HepG2 (cell line): Measurements from ENCODE around the gene GALK2. TPM values are rescaled to one million over a fixed set of nuclear protein-coding genes. Genes with fewer than 3 reads are reported as not detected.

Experiments used
- ATAC-seq: fragments of 200-7000 bp; cut with Tn5 transposase; 3 replicates; pipeline ENCODE4 v1.9.1; 2020; ENCODE audit warnings: mild to moderate bottlenecking, moderate library complexity
- BruUV-seq: library from RNA; stranded (reverse); fragments of 400-500 nt; replicated peaks from 2 replicates; lab custom pipeline; 2021; lab: Mats Ljungman, UMichigan
- CTCF ChIA-PET: fragments of 300-600 bp; formaldehyde crosslinking; extraction: SDS; loops from one replicate; lab custom pipeline; 2021; ENCODE audit warnings: low total read pairs, inconsistent platforms, low intra/inter-chr PET ratio; lab: Yijun Ruan, JAX
- POLR2A ChIA-PET: fragments of 350-600 bp; sonication (Branson Sonifier 250); formaldehyde crosslinking; loops from one replicate; lab custom pipeline; 2020; ENCODE audit warnings: antibody characterized with exemption, inconsistent platforms; lab: Yijun Ruan, JAX
- DNase-seq: peaks from one replicate; pipeline ENCODE4 v3.0.0-alpha.2; 2015; ENCODE audit warnings: low spot score
- FAIRE-seq: peaks from 3 replicates; lab custom pipeline; 2011; peaks lifted over from hg19 to GRCh38; lab: Jason Lieb, UNC
- H2AFZ ChIP-seq: one replicate; pipeline ENCODE4 v1.6.1; 2011; ENCODE audit warnings: low read length, inconsistent platforms
- H3K27ac ChIP-seq: fragments of 300-600 bp; 3 replicates; pipeline ENCODE4 v1.8.0; 2011; ENCODE audit warnings: mixed run types, mild to moderate bottlenecking, mixed read lengths, low read length, inconsistent platforms; ENCODE audit not compliant: insufficient read depth; ENCODE audit errors: extremely low read length
- H3K27me3 ChIP-seq, 2 experiments: fragments of 200-600 bp in 1 of 2; 2 replicates in 1 of 2; 3 replicates in 1 of 2; pipeline versions ENCODE4 v1.6.0 to v1.8.0; 2011; ENCODE audit warnings: low read length in 2 of 2, mild to moderate bottlenecking in 2 of 2, moderate library complexity in 2 of 2, inconsistent platforms in 1 of 2; ENCODE audit not compliant: insufficient read depth in 2 of 2, control insufficient read depth in 1 of 2
- H3K36me3 ChIP-seq, 2 experiments: fragments of 200-600 bp in 1 of 2; replicated peaks in 1 of 2; 2 replicates in 1 of 2; 3 replicates in 1 of 2; pipeline versions ENCODE4 v1.5.1 to v1.8.0; 2011; ENCODE audit warnings: low read length in 2 of 2, inconsistent platforms in 1 of 2; ENCODE audit not compliant: insufficient read depth in 2 of 2, control insufficient read depth in 1 of 2
- H3K4me1 ChIP-seq: 2 replicates; pipeline ENCODE4 v1.5.1; 2012; ENCODE audit warnings: low read length, inconsistent platforms; ENCODE audit not compliant: insufficient read depth
- H3K4me2 ChIP-seq: 2 replicates; pipeline ENCODE4 v1.6.0; 2011; ENCODE audit warnings: low read depth, low read length, inconsistent platforms
- H3K4me3 ChIP-seq, 3 experiments: fragments of 200-600 bp in 1 of 3; sonication (generic), shearing (Covaris generic) in 1 of 3; replicated peaks in 1 of 3; 2 replicates each; pipeline ENCODE4 v1.5.1; 2011 to 2016; ENCODE audit warnings: low read length in 3 of 3, inconsistent platforms in 2 of 3, low read depth in 2 of 3, mild to moderate bottlenecking in 2 of 3, control low read depth in 1 of 3, mixed read lengths in 1 of 3; ENCODE audit not compliant: insufficient read depth in 1 of 3
- H3K79me2 ChIP-seq: one replicate; pipeline ENCODE4 v1.6.1; 2011; ENCODE audit warnings: low read length, inconsistent platforms; ENCODE audit not compliant: insufficient read depth
- H3K9ac ChIP-seq: 2 replicates; pipeline ENCODE4 v1.6.0; 2011; ENCODE audit warnings: mild to moderate bottlenecking, low read depth, low read length, inconsistent platforms; ENCODE audit not compliant: insufficient read depth
- H3K9me3 ChIP-seq: 2 replicates; pipeline ENCODE4 v1.5.1; 2012; ENCODE audit warnings: mild to moderate bottlenecking, low read length
- H4K20me1 ChIP-seq: 2 replicates; pipeline ENCODE4 v1.6.0; 2011; ENCODE audit warnings: inconsistent platforms, mild to moderate bottlenecking, low read length, moderate library complexity; ENCODE audit not compliant: insufficient read depth
- ARID3A ChIP-seq: IDR thresholded peaks from 2 replicates; pipeline ENCODE4 v1.6.1; 2012; ENCODE audit warnings: low read depth, low read length, improper control_type of control experiment
- HNF4A ChIP-seq: sonication (generic); formaldehyde crosslinking; IDR thresholded peaks from 2 replicates; pipeline ENCODE4 v1.4.0; 2020; ENCODE audit warnings: missing genetic modification reagents
- PPARG ChIP-seq: conservative IDR thresholded peaks from 2 replicates; pipeline ENCODE4 v1.6.1; 2016; ENCODE audit warnings: missing biosample characterization, missing genetic modification reagents
- RFX3 ChIP-seq: IDR thresholded peaks from 2 replicates; pipeline ENCODE4 v1.6.1; 2016; ENCODE audit warnings: missing biosample characterization, missing genetic modification reagents
- WGBS: methylation state at CpG from one replicate; pipeline ENCODE4 v1.1.6; 2017; ENCODE audit warnings: low lambda C conversion rate; 5-methylcytosine and 5-hydroxymethylcytosine counted together
- in situ Hi-C: cut with HindIII; loops from 2 replicates; pipeline ENCODE4 v1.10.0; 2017; ENCODE audit warnings: low pct_unique_long_range_greater_than_20kb; ENCODE audit not compliant: extremely low pct_ligation_motif_present
- intact Hi-C: fragments of 100-400 bp; cut with micrococcal nuclease; formaldehyde crosslinking; loops from one replicate; pipeline ENCODE4 v1.10.0; 2022; ENCODE audit not compliant: unreplicated experiment
- polyA plus RNA-seq, 8 experiments: library from polyadenylated mRNA; depleted of rRNA in 3 of 8; stranded (reverse) in 7 of 8; unstranded in 1 of 8; fragments of >200 nt; fragmentation: Illumina TruSeq in 4 of 8; extraction: Trizol in 4 of 8; gene quantifications; 2 replicates each; pipeline versions ENCODE4 v1.2.1 to v1.2.3, GENCODE V29; 2011 to 2016; ENCODE audit warnings: low read depth in 4 of 8, missing spikeins in 1 of 8, mixed read lengths in 1 of 8; ENCODE audit not compliant: insufficient read depth in 1 of 8
- total RNA-seq, 5 experiments: library from RNA; depleted of rRNA; stranded (reverse); fragments of >200 nt; fragmentation: Illumina TruSeq; extraction: Trizol; gene quantifications; 2 replicates each; pipeline ENCODE4 v1.2.3, GENCODE V29; 2016; ENCODE audit warnings: low read depth in 1 of 5
- TF ChIP-seq, protein P1 (sequence below): sonication (generic); formaldehyde crosslinking; IDR thresholded peaks from 2 replicates; pipeline ENCODE4 v1.9.0; 2022; ENCODE audit warnings: low read depth, missing genetic modification reagents

GALK2 gene
- total and polyA plus RNA-seq, 2 of the 13 experiments (the other 11 are each of a cell fraction or from before 2014, with no cell fraction given): 17.6 to 32.8 TPM

DNA sequence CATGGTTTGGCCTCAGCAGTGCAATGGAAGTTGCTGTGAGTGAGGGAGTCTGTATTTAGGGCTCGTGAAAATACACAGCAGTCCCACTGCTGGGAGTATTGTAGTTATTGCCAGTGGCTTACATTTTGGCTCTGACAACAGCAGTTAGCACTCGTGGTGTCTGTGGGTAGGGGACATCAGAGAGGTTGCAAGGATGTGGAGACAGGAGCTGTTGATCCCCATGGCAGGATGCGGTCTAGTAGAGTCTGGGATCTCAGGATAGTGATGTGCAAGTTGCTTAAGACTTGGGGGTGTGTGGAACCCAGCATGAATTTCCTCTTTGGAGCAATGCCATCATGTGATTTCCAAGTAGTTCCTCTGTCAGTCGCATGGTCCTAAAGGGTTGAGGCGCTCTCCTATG, 59.9 kb downstream of the GALK2 start:
- in situ Hi-C loops (loop anchor here (5.0 to 25.0 kb wide), 3 partner anchors 192 to 782 kb away; partner anchors contain the start of gene FGF7), intact Hi-C loops (no loop called here)
- no peaks in the 10 kb centered on the region for H3K27me3 ChIP-seq
- ATAC-seq (no peak), DNase-seq (no peak), FAIRE-seq (no peak)
- no peaks in the 10 kb centered on the region for H4K20me1 ChIP-seq
- H3K79me2 ChIP-seq: no peaks in the 10 kb centered on the region
- POLR2A ChIA-PET: no interaction called here
- WGBS: 94% methylated on average over 4 of the region's 5 CpGs
- no peak overlapping the region for H3K27ac ChIP-seq
- no peak overlapping the region for H3K4me2 ChIP-seq
- no TSS peak for BruUV-seq
- H3K9ac ChIP-seq: no peak overlapping the region
- H3K4me3 ChIP-seq: no peak overlapping the region
- CTCF ChIA-PET: no interaction called here
- 0 out of 2 replicates have a peak, but pooled peaks cover 5% of the 10 kb centered on the region for H3K9me3 ChIP-seq
- H2AFZ ChIP-seq: no peak overlapping the region
- no peaks in the 10 kb centered on the region for H3K36me3 ChIP-seq
- peaks cover 18% of the 10 kb centered on the region for H3K4me1 ChIP-seq
- no peak for TF ChIP-seq ARID3A

DNA sequence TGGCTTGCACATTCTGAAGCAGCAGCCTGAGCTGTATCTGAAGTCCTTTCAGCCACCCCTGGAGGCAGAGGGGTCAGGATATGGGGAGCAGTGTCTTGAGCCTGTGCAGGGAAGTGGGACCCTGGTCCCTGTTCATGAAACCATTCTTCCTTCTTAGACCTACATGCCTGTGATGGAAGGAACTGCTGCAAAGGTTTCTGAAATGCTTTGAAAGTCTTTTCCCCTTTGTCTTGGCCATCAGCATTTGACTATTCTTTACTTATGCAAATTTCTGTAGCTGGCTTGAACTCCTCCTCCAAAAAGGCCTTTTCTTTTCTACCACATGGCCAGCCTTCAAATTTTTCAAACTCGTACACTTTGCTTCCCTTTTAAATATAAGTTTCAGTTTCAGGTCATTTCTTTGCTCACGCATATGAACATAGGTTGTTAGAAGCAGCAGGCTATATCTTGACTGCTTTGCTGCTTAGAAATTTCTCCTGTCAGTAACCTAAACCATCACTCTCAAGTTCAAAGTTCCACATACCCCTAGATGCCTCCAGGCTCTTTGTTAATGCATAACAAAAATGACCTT, 62.3 kb downstream of the GALK2 start:
- BruUV-seq: no TSS peak
- in situ Hi-C loops (loop anchor here (5.0 to 25.0 kb wide), 2 partner anchors 190 to 780 kb away; partner anchors contain the start of gene FGF7), intact Hi-C loops (no loop called here)
- POLR2A ChIA-PET: no interaction called here
- Histone ChIP-seq H3K4me3 (no peak overlapping the region), H2AFZ (no peak overlapping the region), H4K20me1 (no peaks in the 10 kb centered on the region), H3K4me1 (peaks cover 18% of the 10 kb centered on the region), H3K36me3 (no peaks in the 10 kb centered on the region), H3K4me2 (no peak overlapping the region), H3K79me2 (no peaks in the 10 kb centered on the region), H3K27me3 (no peaks in the 10 kb centered on the region), H3K27ac (no peak overlapping the region), H3K9me3 (0 out of 2 replicates have a peak, but pooled peaks cover 5% of the 10 kb centered on the region), H3K9ac (no peak overlapping the region)
- DNase-seq (no peak), FAIRE-seq (no peak), ATAC-seq (no peak)
- TF ChIP-seq, protein P1, sequence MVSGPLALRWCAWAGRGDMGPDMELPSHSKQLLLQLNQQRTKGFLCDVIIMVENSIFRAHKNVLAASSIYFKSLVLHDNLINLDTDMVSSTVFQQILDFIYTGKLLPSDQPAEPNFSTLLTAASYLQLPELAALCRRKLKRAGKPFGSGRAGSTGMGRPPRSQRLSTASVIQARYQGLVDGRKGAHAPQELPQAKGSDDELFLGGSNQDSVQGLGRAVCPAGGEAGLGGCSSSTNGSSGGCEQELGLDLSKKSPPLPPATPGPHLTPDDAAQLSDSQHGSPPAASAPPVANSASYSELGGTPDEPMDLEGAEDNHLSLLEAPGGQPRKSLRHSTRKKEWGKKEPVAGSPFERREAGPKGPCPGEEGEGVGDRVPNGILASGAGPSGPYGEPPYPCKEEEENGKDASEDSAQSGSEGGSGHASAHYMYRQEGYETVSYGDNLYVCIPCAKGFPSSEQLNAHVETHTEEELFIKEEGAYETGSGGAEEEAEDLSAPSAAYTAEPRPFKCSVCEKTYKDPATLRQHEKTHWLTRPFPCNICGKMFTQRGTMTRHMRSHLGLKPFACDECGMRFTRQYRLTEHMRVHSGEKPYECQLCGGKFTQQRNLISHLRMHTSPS: no peak
- no peak for TF ChIP-seq RFX3 (CRISPR knock-in tag)
- peak; percentile 42; the same call in 1 of the 2 replicates for TF ChIP-seq HNF4A (CRISPR knock-in tag)
- TF ChIP-seq PPARG: peak; percentile 64
- WGBS: 82% methylated on average over 2 of the region's 2 CpGs
- CTCF ChIA-PET: no interaction called here
